NCI-H2081 (cell line): ENCODE results near the gene CYCS.

Experiments used
- DNase-seq, 2 experiments: peaks; one replicate each; lab custom pipeline; 2025; lab: John Stamatoyannopoulos, UW

The CYCS gene

GRCh38 chr7:25125137-25125946 lies at the start of gene CYCS:
Gene CYCS, minus strand, starts transcription at chr7:25125260. Its CDS starts 1,141 bp downstream, at chr7:25124119.
- peak; percentile 100 for DNase-seq

DNA sequence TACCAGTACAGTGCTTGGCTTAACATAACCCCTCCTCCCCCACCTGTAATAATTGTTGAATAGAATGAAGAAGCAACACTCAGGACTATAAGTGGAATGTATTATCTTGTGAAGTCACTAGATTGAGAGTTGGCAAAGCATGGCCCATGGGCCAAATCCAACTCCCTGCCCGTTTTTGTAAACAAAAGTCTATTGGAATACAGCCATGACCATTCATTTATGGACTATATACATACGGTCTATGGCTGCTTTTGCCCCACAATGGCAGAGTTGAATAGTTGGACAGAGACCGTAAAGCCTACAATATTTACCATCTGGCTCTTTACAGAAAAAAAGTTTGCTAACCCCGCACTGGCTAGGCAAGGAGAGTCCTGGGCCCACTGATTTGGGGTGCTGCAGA lies 48.1 kb upstream of the CYCS start:
- DNase-seq = no peak

GRCh38 chr7:25171516-25171915 lies 46.5 kb upstream of the CYCS start:
- no peak for DNase-seq

GRCh38 chr7:25171071-25171470 lies 46.0 kb upstream of the CYCS start:
- DNase-seq = no peak

DNA sequence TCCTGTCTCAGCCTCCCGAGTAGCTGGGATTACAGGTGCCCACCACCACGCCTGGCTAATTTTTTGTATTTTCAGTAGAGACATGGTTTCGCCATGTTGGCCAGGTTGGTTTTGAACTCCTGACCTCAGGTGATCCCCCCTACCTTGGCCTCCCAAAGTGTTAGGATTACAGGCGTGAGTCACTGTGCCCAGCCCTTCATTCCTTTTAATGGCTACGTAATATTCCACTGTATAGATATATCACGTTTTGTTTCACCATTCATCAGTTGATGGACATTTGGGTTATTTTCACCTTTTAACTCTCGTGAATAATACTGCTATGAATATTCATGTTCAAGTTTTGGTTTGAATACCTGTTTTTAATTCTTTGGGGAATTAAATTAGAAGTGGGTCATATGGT lies 44.6 kb upstream of the CYCS start:
- no peak for DNase-seq

DNA sequence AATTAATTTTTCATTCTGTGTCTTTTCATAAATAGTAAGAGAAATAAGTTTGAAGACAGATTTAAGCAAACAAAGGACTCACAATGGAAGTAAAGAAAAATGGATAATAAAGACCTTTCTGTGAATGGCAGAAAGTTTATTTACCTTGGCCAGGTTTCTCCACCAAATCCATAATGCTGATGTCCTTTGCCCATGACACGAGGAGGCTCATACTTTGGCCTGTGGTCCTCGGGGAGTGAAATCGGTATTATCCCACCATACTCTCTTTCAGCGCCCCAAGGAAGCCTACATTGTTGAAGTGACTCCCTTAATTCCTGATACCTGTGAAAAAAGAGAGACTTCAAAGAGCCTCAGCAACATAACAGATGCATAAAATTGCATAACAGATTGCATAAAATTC lies 43.1 kb upstream of the CYCS start:
- no peak for DNase-seq

- peak in 1 of 2 experiments; percentile 36 for DNase-seq
These were observed 42.3 kb upstream of the CYCS start for GRCh38 chr7:25167262-25167843.

- peak; percentile 58 to 64 for DNase-seq
These were observed 35.0 kb upstream of the CYCS start for GRCh38 chr7:25159983-25160596.

- DNase-seq = no peak
These were observed 33.9 kb upstream of the CYCS start for GRCh38 chr7:25158966-25159365.

GRCh38 chr7:25151773-25152172 lies 26.7 kb upstream of the CYCS start:
- no peak for DNase-seq

DNA sequence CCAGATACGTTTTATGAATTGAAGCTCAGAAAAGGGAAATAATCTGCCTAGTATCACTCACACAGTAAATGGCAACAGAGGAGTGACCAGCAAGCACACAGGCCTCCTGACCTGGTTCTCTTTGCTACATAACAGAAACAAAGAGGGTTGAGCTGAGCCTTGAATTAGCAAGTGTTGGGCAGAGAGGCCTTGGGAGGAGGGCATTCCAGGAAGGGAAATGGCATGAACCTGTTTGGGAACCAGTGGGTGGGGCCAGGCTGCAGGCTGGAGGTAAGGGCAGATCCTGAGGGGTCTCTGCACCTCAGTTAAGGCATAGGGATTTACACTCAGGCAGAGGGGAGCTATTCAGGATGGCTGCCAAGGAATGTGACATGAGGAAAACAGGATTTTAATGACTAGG lies 24.8 kb upstream of the CYCS start:
- DNase-seq = no peak

GRCh38 chr7:25148772-25149575 lies 23.9 kb upstream of the CYCS start:
- DNase-seq = no peak

DNA sequence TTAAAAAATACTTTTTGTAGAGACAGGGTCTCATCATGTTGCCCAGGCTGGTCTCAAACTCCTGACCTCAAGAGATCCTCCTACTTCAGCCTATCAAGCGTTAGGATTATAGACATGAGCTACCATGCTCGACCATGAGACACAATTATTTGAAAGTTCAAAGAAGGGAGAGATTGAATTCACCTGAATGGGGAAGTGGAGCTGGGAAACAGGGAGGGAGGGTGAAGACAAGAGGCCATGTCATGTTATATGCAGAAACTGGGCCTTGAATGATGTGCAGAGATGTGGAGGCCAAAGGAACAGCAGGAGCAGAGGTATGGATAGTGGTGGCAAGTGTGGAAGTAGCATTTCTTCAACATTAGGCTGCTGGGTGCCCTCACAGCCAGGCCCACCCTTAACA lies 18.7 kb upstream of the CYCS start:
- no peak for DNase-seq

DNA sequence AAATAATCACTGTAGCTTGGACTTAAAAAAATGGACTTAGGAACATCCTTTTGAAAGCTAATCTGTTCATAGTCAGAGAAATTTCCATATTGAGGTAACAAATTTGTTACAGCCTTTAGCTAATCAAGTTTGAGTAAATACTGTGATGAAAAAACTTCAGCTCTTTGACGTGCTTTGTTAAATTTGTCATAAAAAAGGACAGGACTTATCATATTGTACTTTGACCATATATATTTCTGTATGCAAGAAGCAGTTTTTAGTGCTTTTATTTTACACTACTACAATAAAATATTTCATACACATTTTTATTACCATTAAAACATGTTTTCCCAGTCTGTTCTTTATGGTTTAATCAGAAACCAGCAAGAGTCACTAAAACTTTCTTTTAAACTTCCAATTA lies 14.5 kb upstream of the CYCS start:
- DNase-seq = no peak

DNA sequence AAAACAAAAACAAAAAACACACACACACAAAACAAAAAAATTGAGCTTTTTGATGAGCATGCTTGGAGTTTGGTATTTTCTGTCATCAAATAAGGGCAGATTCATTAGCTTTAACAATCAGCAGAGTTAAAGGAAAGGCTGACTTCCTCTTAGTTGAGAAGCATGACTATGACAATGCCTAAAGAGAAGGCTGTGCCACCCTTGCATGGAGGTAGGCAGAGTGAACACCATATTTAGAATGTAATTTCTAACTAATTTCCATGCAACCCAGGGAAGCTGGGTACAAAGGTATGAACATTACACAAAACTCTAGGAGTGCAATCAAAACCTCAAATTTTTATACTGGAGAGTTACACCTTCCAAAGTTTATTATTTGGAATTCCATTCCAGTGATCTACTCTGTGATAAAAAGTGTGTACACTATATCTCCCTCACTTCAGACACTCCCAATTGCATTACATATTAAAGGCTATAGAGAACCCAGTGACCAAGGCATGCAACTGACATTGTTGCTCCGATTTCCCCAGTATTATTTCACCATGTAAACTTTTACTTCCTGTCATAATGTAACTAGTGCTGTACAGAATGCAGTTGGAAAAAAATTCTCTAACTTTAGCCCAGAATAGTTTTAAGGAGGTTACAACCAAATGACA lies 9.4 kb upstream of the CYCS start:
- DNase-seq = no peak

DNA sequence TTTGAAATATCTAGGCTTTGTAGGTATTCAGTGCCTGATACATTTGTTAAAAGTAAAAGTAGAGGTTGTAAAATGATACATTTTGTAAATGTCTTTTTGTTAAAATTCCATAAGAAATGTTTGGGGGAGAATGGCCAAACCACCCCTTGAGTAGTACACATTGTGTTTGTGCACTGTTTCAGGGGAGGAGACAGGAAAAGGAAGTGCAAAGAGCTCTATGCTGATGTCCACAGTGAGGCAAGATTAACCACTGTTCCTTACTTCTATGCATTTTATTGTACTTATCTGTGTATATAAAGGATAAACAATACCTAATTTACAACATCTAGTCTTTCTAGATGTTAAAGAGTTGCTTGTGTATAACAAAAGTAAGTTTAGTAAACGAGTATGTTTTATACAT lies 7.4 kb upstream of the CYCS start:
- no peak for DNase-seq

GRCh38 chr7:25126751-25127150 lies 1.7 kb upstream of the CYCS start:
- no peak for DNase-seq

DNA sequence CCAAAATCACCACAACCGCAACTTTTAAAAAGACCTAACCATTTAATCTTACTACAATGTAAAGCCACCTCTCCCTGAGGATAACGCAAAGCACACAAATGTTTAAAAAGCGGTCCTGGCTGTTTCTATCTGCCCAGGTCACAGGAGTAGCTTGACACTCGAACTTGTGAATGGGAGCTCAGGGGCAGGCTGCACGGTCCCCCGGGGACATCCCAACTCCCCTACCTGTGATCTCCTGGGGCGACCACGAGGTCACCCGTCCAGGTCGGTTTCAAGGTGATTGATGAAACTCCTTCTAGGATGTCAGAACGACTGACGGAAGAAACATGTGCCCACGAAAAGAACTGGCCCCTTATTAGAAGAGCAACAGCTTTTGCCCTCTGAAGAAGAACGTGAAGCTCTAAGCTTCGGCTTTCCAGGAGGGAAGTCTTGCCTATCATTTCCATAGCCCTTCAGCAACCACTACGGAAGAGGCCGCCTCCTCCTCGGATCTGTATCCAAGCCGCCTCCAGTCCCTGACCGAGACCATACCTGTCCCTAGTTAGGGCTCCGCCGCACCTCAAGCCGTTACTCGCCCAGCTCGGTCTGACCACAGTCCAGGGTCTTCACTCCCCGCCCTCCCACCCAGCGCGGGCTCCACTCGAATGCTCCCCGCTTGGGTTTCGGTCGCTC lies 459 bp downstream of the CYCS start:
- peak in 1 of 2 experiments; percentile 56 for DNase-seq

GRCh38 chr7:25122373-25122772 lies 2.7 kb downstream of the CYCS start:
- no peak for DNase-seq

DNA sequence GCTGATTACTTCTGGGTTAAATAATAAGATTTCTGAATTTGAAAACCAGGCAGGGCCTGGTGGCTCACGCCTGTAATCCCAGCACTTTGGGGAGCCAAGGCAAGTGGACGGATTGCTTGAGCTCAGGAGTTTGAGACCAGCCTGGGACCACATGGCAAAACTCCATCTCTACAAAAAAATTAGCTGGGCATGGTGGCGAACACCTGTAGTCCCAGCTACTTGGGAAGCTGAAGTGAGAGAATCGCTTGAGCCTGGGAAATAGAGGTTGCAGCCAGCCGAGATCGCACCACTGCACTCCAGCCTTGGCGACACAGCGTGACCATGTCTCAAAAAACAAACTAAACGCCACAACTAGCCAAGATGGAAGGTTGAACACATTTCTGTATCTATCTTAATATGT lies 3.5 kb downstream of the CYCS start:
- no peak for DNase-seq

DNA sequence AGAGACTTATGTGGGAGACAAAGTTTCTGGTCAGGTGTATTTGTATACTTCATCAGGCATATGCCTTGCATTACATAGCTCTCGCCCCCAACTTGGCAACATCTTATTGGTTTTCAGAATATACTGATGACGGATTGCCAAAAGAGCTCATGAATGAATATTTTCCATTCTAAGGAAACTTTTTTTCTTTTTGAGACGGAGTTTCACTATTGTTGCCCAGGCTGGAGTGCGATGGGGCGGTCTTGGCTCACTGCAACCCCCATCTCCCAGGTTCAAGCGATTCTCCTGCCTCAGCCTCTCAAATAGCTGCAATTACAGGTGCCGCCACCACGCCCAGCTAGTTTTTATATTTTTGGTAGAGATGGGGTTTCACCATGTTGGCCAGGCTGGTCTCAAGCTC lies 6.0 kb downstream of the CYCS start:
- no peak for DNase-seq
